ENCODE measurements around the gene STAC2.

STAC2 gene

DNA sequence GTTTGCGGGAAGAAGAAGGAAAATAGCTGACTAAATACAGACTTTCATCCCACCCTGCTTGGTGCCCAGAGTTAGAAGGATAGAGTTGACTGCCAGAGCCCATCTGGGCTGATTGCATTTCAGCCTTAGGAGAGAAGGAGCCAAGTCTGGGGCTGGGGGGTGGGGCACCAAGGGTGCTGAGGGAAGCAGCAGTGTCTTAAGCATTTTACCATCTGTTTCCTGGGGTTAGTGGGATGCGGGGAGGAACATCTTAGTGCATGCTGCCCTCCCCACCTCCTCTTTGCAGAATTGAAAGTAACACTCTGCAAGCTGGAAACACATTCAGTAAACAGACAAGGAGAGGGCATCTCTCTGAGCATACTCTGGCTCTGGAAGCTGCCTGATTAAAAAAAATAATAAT lies 58.3 kb downstream of the STAC2 start:
- TF ChIP-seq CTCF (IDR thresholded peaks at IDR 0.05), result no peak
- Histone ChIP-seq H3K36me3 (no peaks in the 10 kb centered on the region), H3K4me3 (ENCODE audit: low read depth in 1 of 2, low read length in 1 of 2) (no peak overlapping the region), H3K4me1 (ENCODE audit: control insufficient read depth in 1 of 2, insufficient read depth in 1 of 2, low read depth in 1 of 2, low read length in 1 of 2) (peaks cover 13 to 22% of the 10 kb centered on the region in 2 experiments), H3K27ac (no peak overlapping the region), H3K9me3 (no peaks in the 10 kb centered on the region), H3K27me3 (peaks cover 47% of the 10 kb centered on the region)

- Histone ChIP-seq H3K36me3 (no peaks in the 10 kb centered on the region), H3K27me3 (peaks cover 47% of the 10 kb centered on the region), H3K4me1 (ENCODE audit: control insufficient read depth in 1 of 2, insufficient read depth in 1 of 2, low read depth in 1 of 2, low read length in 1 of 2) (peaks cover 13 to 22% of the 10 kb centered on the region in 2 experiments), H3K9me3 (no peaks in the 10 kb centered on the region), H3K4me3 (ENCODE audit: low read depth in 1 of 2, low read length in 1 of 2) (no peak overlapping the region), H3K27ac (no peak overlapping the region)
- TF ChIP-seq CTCF (IDR thresholded peaks at IDR 0.05), result no peak
Observed at GRCh38 chr17:39166437-39167335, 59.1 kb downstream of the STAC2 start.

- peaks cover 13 to 22% of the 10 kb centered on the region in 2 experiments for H3K4me1 ChIP-seq (ENCODE audit: control insufficient read depth in 1 of 2, insufficient read depth in 1 of 2, low read depth in 1 of 2, low read length in 1 of 2)
- no peaks in the 10 kb centered on the region for H3K36me3 ChIP-seq
- H3K27ac ChIP-seq, result no peak within 1 kb of the TSS
- peaks cover 47% of the 10 kb centered on the region for H3K27me3 ChIP-seq
- no peak for TF ChIP-seq CTCF (IDR thresholded peaks at IDR 0.05)
- no peaks in the 10 kb centered on the region for H3K9me3 ChIP-seq
- H3K4me3 ChIP-seq (ENCODE audit: low read depth in 1 of 2, low read length in 1 of 2), result peak within 1 kb of the TSS; percentile 47 to 49
Observed at GRCh38 chr17:39165841-39166349, 59.9 kb downstream of the STAC2 start, which contains the start of gene ARL5C. Gene ARL5C, minus strand, starts transcription at chr17:39166161. Its CDS starts 401 bp downstream, at chr17:39165760.

DNA sequence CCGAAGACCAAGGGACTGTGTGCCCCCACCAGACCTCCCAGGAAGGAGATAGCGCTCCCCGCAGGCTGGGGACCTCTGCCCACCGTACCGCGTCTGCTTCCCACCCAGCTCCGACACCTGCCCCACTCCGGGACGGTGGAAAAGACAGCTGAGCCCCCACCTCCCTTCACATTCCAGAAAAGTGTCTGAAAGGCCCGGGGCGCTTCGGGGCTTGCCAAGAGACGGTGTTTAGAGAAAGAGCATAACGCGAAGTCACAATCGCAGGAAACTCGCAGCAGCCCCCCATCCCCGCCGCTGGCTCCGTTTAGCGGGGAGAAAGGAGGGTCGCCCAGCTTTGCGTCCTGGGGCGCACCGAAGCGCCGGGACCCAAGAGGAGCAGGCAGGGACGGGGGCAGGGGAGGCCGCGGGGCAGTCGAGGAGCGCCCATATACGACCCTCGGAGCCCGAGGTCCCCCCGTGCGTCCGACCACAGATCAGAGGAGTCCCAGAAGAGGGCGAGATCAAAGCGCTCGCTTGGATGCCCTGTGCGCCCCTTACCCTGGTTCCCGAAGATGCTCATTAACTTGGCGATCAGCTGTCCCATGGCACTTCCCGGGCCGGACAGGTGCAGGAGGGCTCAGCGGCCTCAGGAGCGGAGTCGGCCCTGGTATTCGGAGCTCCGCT lies 60.4 kb downstream of the STAC2 start:
- TF ChIP-seq CTCF (IDR thresholded peaks at IDR 0.05), result no peak
- H3K4me3 ChIP-seq (ENCODE audit: low read depth in 1 of 2, low read length in 1 of 2), result peak overlapping the region; percentile 47 to 49
- H3K27ac ChIP-seq, result no peak overlapping the region
- H3K27me3 ChIP-seq, result peaks cover 47% of the 10 kb centered on the region
- peaks cover 13 to 22% of the 10 kb centered on the region in 2 experiments for H3K4me1 ChIP-seq (ENCODE audit: control insufficient read depth in 1 of 2, insufficient read depth in 1 of 2, low read depth in 1 of 2, low read length in 1 of 2)
- H3K9me3 ChIP-seq, result no peaks in the 10 kb centered on the region
- no peaks in the 10 kb centered on the region for H3K36me3 ChIP-seq

DNA sequence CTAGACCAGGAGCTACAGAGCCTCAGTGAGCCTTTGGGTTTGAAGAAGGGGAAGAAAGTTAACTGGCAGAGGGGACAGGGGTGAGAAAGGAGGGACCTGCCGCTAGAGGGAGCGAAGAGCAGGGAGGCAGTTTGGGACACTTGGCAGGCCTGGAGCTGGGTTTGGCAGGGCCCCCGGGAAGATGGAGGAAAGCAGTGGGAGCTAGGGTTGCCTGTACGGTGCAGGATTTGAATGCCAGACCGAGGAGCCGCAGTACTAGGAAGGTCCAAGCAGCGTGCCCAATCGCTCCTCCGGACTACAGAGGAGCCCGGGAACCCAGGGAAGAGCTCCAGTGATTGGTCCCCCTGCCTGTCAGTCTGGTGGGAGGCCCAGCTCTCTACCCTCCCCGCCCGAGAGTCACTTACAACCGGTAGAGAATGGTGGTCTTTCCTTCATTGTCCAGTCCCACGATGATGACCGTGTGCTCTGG lies 61.0 kb downstream of the STAC2 start:
- Histone ChIP-seq H3K27ac (no peak overlapping the region), H3K36me3 (no peaks in the 10 kb centered on the region), H3K9me3 (no peaks in the 10 kb centered on the region), H3K4me1 (ENCODE audit: control insufficient read depth in 1 of 2, insufficient read depth in 1 of 2, low read depth in 1 of 2, low read length in 1 of 2) (peaks cover 13 to 22% of the 10 kb centered on the region in 2 experiments), H3K27me3 (peaks cover 42% of the 10 kb centered on the region), H3K4me3 (ENCODE audit: low read depth in 1 of 2, low read length in 1 of 2) (peak overlapping the region; percentile 47 to 49)
- peak; percentile 61 for TF ChIP-seq CTCF (IDR thresholded peaks at IDR 0.05)
